GM21825 (cell line): ENCODE results near the gene ASTN2.

Experiments
- ATAC-seq: cut with Tn5 transposase; IDR thresholded peaks from one replicate; pipeline ENCODE4 v1.9.1; 2021; ENCODE audit warnings: mild to moderate bottlenecking, moderate library complexity; ENCODE audit not compliant: unreplicated experiment

Gene ASTN2

GRCh38 chr9:116379821-116380220 lies 1035.0 kb downstream of the ASTN2 start:
- ATAC-seq = no peak

- ATAC-seq = no peak
These were observed 1036.0 kb downstream of the ASTN2 start for GRCh38 chr9:116378873-116379272.

- no peak for ATAC-seq
These were observed 1037.6 kb downstream of the ASTN2 start for GRCh38 chr9:116377179-116377798.
